Upper lobe of left lung (tissue), 6 donors: ENCODE measurements around the gene DPYD. TPM values are rescaled to one million over a fixed set of nuclear protein-coding genes. Genes with fewer than 3 reads are reported as not detected.

Source experiments
- ATAC-seq, 2 donors: fragments of 200-7000 bp; cut with Tn5 transposase; one replicate each; pipeline ENCODE4 v1.9.1; 2022; ENCODE audit warnings: mild to moderate bottlenecking in 2 of 2, moderate library complexity in 2 of 2; ENCODE audit not compliant: low FRiP score in 2 of 2
- DNase-seq, 2 donors: peaks; one replicate each; pipeline ENCODE4 v3.0.0-alpha.2; 2019 to 2020
- H3K27ac ChIP-seq, 4 donors: fragments of 200-600 bp; sonication (generic); one replicate each; pipeline ENCODE4 v1.5.1; 2016 to 2019
- H3K27me3 ChIP-seq, 4 donors: fragments of 200-600 bp; sonication (generic); one replicate each; pipeline ENCODE4 v1.5.1; 2017 to 2019
- H3K36me3 ChIP-seq, 4 donors: fragments of 200-600 bp; sonication (generic); one replicate each; pipeline ENCODE4 v1.5.1; 2016 to 2019
- H3K4me1 ChIP-seq, 4 donors: fragments of 200-600 bp; sonication (generic); one replicate each; pipeline ENCODE4 v1.5.1; 2018 to 2019
- H3K4me3 ChIP-seq, 4 donors: fragments of 200-600 bp; sonication (generic); one replicate each; pipeline ENCODE4 v1.5.1; 2017 to 2019; ENCODE audit warnings: mild to moderate bottlenecking in 2 of 4, moderate library complexity in 1 of 4
- H3K9me3 ChIP-seq, 4 donors: fragments of 200-600 bp; sonication (generic); one replicate each; pipeline ENCODE4 v1.5.1; 2018 to 2019
- CTCF ChIP-seq, 6 experiments: fragments of 450-650 bp in 4 of 6; fragments of 200-600 bp in 2 of 6; sonication (generic) in 2 of 6; IDR thresholded peaks; one replicate each; pipeline ENCODE4 v1.5.1; 2016 to 2019; ENCODE audit warnings: antibody characterized with exemption in 6 of 6
- EP300 ChIP-seq, 4 donors: sonication (generic); formaldehyde crosslinking; IDR thresholded peaks; one replicate each; pipeline ENCODE4 v1.5.1; 2017; ENCODE audit warnings: antibody characterized with exemption in 4 of 4, control low read depth in 2 of 4
- POLR2A ChIP-seq, 4 donors: fragments of 450-650 bp; IDR thresholded peaks; one replicate each; pipeline ENCODE4 v1.5.1; 2016 to 2017; ENCODE audit warnings: antibody characterized with exemption in 4 of 4, mild to moderate bottlenecking in 2 of 4
- POLR2AphosphoS5 ChIP-seq, 2 donors: sonication (generic); formaldehyde crosslinking; IDR thresholded peaks; one replicate each; pipeline ENCODE4 v1.5.1; 2017; ENCODE audit warnings: antibody characterized with exemption in 2 of 2
- WGBS, 2 donors: methylation state at CpG; one replicate each; pipeline ENCODE4 v1.1.5; 2017 to 2018; 5-methylcytosine and 5-hydroxymethylcytosine counted together
- total RNA-seq, 6 donors: library from RNA; depleted of rRNA in 4 of 6; stranded (reverse); fragments of >200 nt in 4 of 6; gene quantifications; one replicate each; pipeline versions ENCODE4 v1.1.0 to v1.2.1, GENCODE V29; 2016 to 2021
- donor health status: DM: no; HTN: no; CAD: no; lungs with moderate emphysema.
- donor health status: DM: no; HTN: yes; CAD: no; lungs with severe emphysema.

The DPYD gene
- total RNA-seq, 6 donors from 2014 or later = 60.9 to 106 (median 79.7) TPM

- 83 to 84% methylated on average over 2 of the region's 2 CpGs for WGBS, 2 donors
- ATAC-seq (no peak), DNase-seq (no peak)
- TF ChIP-seq CTCF (IDR thresholded peaks at IDR 0.05) (no peak), EP300 (IDR thresholded peaks at IDR 0.05) (no peak), POLR2AphosphoS5 (IDR thresholded peaks at IDR 0.05) (no peak), POLR2A (IDR thresholded peaks at IDR 0.05) (no peak)
- peaks cover 0 to 6% (median 0%) of the 10 kb centered on the region in 4 donors for H3K9me3 ChIP-seq
- H3K36me3 ChIP-seq = no peaks in the 10 kb centered on the region
- no peaks in the 10 kb centered on the region for H3K27me3 ChIP-seq
- H3K4me3 ChIP-seq = no peak overlapping the region
- no peaks in the 10 kb centered on the region for H3K4me1 ChIP-seq
- no peak overlapping the region for H3K27ac ChIP-seq
Observed at GRCh38 chr1:97069312-97069711, 851.5 kb downstream of the DPYD start.

GRCh38 chr1:97066860-97067259, 854.0 kb downstream of the DPYD start:
- Histone ChIP-seq H3K4me1 (no peaks in the 10 kb centered on the region), H3K9me3 (peaks cover 0 to 6% (median under 1%) of the 10 kb centered on the region in 4 donors), H3K27ac (no peak overlapping the region), H3K36me3 (no peaks in the 10 kb centered on the region), H3K27me3 (no peaks in the 10 kb centered on the region), H3K4me3 (no peak overlapping the region)
- no peak for DNase-seq
- ATAC-seq = no peak
- no peak for TF ChIP-seq POLR2AphosphoS5 (IDR thresholded peaks at IDR 0.05)
- TF ChIP-seq EP300 (IDR thresholded peaks at IDR 0.05) = no peak
- TF ChIP-seq CTCF (IDR thresholded peaks at IDR 0.05) = no peak
- no peak for TF ChIP-seq POLR2A (IDR thresholded peaks at IDR 0.05)

- no peaks in the 10 kb centered on the region for H3K36me3 ChIP-seq
- TF ChIP-seq POLR2AphosphoS5 (IDR thresholded peaks at IDR 0.05) (no peak), POLR2A (IDR thresholded peaks at IDR 0.05) (no peak), CTCF (IDR thresholded peaks at IDR 0.05) (no peak), EP300 (IDR thresholded peaks at IDR 0.05) (no peak)
- no peaks in the 10 kb centered on the region for H3K4me1 ChIP-seq
- ATAC-seq = no peak
- H3K9me3 ChIP-seq = peaks cover 0 to 10% (median 4%) of the 10 kb centered on the region in 4 donors
- no peak overlapping the region for H3K27ac ChIP-seq
- H3K4me3 ChIP-seq = no peak overlapping the region
- DNase-seq = peak in 1 of 2 donors; percentile 21
- no peaks in the 10 kb centered on the region for H3K27me3 ChIP-seq
Observed at GRCh38 chr1:97063532-97063931, 857.3 kb downstream of the DPYD start.

GRCh38 chr1:97061604-97062003, 859.2 kb downstream of the DPYD start:
- Histone ChIP-seq H3K4me1 (no peaks in the 10 kb centered on the region), H3K9me3 (peaks cover 0 to 19% (median 13%) of the 10 kb centered on the region in 4 donors), H3K36me3 (no peaks in the 10 kb centered on the region), H3K4me3 (no peak overlapping the region), H3K27ac (no peak overlapping the region), H3K27me3 (no peaks in the 10 kb centered on the region)
- no peak for TF ChIP-seq EP300 (IDR thresholded peaks at IDR 0.05)
- TF ChIP-seq POLR2AphosphoS5 (IDR thresholded peaks at IDR 0.05) = no peak
- no peak for TF ChIP-seq CTCF (IDR thresholded peaks at IDR 0.05)
- DNase-seq = no peak
- WGBS, 2 donors = 71 to 96% methylated on average over 2 of the region's 2 CpGs
- ATAC-seq = no peak

- TF ChIP-seq CTCF (IDR thresholded peaks at IDR 0.05) (no peak), POLR2A (IDR thresholded peaks at IDR 0.05) (no peak), EP300 (IDR thresholded peaks at IDR 0.05) (no peak), POLR2AphosphoS5 (IDR thresholded peaks at IDR 0.05) (no peak)
- H3K36me3 ChIP-seq = no peaks in the 10 kb centered on the region
- no peaks in the 10 kb centered on the region for H3K27me3 ChIP-seq
- WGBS, 2 donors = 79 to 86% methylated on average over 2 of the region's 2 CpGs
- H3K9me3 ChIP-seq = peaks cover 0 to 27% (median 12%) of the 10 kb centered on the region in 4 donors
- H3K4me3 ChIP-seq = no peak overlapping the region
- no peaks in the 10 kb centered on the region for H3K4me1 ChIP-seq
- no peak overlapping the region for H3K27ac ChIP-seq
- ATAC-seq = no peak
- DNase-seq = no peak
Observed at GRCh38 chr1:97056386-97056785, 864.4 kb downstream of the DPYD start.
